HG03354 (cell line): ENCODE results near the gene CLRN3.

Source experiments
- ATAC-seq: cut with Tn5 transposase; IDR thresholded peaks from one replicate; pipeline ENCODE4 v1.9.1; 2021; ENCODE audit warnings: mild to moderate bottlenecking; ENCODE audit not compliant: unreplicated experiment, poor library complexity, severe bottlenecking

Gene CLRN3

GRCh38 chr10:127892743-127893142 lies at the start of gene CLRN3:
CLRN3 (minus strand) TSS chr10:127892941; CDS start chr10:127892784, 157 bp downstream.
- ATAC-seq, result no peak

- ATAC-seq, result no peak
These were observed 48.3 kb upstream of the CLRN3 start for GRCh38 chr10:127940866-127941640.

- no peak for ATAC-seq
These were observed 47.1 kb upstream of the CLRN3 start for GRCh38 chr10:127939786-127940330.

- ATAC-seq, result no peak
These were observed 45.2 kb upstream of the CLRN3 start for GRCh38 chr10:127937915-127938463.

- ATAC-seq, result no peak
These were observed 44.3 kb upstream of the CLRN3 start for GRCh38 chr10:127937069-127937468.

- no peak for ATAC-seq
These were observed 42.4 kb upstream of the CLRN3 start for GRCh38 chr10:127935071-127935561.

GRCh38 chr10:127934383-127934782 lies 41.6 kb upstream of the CLRN3 start:
- no peak for ATAC-seq

- ATAC-seq, result no peak
These were observed 40.5 kb upstream of the CLRN3 start for GRCh38 chr10:127933271-127933670.

- ATAC-seq, result no peak
These were observed 40.0 kb upstream of the CLRN3 start for GRCh38 chr10:127932521-127933270.

- ATAC-seq, result no peak
These were observed 35.5 kb upstream of the CLRN3 start for GRCh38 chr10:127928021-127928806.

GRCh38 chr10:127926455-127926854 lies 33.7 kb upstream of the CLRN3 start:
- no peak for ATAC-seq

GRCh38 chr10:127925471-127926207 lies 32.9 kb upstream of the CLRN3 start:
- no peak for ATAC-seq

GRCh38 chr10:127923646-127924045 lies 30.9 kb upstream of the CLRN3 start:
- no peak for ATAC-seq

GRCh38 chr10:127922675-127923366 lies 30.1 kb upstream of the CLRN3 start:
- no peak for ATAC-seq

GRCh38 chr10:127922206-127922605 lies 29.5 kb upstream of the CLRN3 start:
- no peak for ATAC-seq

- ATAC-seq, result no peak
These were observed 29.0 kb upstream of the CLRN3 start for GRCh38 chr10:127921753-127922145.

GRCh38 chr10:127921075-127921752 lies 28.5 kb upstream of the CLRN3 start:
- ATAC-seq, result no peak
